HepG2 (cell line): ENCODE data around the gene MVK. TPM values are rescaled to one million over a fixed set of nuclear protein-coding genes. Genes with fewer than 3 reads are reported as not detected.

Source experiments
- ESRRA ChIP-seq: sonication (generic); formaldehyde crosslinking; IDR thresholded peaks from 2 replicates; pipeline ENCODE4 v1.5.1; 2020; ENCODE audit warnings: mild to moderate bottlenecking, low read depth, missing genetic modification reagents
- MYC ChIP-seq: sonication (generic); formaldehyde crosslinking; IDR thresholded peaks from 2 replicates; pipeline ENCODE4 v1.9.0; 2021; ENCODE audit warnings: missing genetic modification reagents, borderline replicate concordance
- ZNF768 ChIP-seq: sonication (generic); formaldehyde crosslinking; IDR thresholded peaks from 2 replicates; pipeline ENCODE4 v1.4.0; 2020; ENCODE audit warnings: missing genetic modification reagents
- polyA plus RNA-seq, 8 experiments: library from polyadenylated mRNA; depleted of rRNA in 3 of 8; stranded (reverse) in 7 of 8; unstranded in 1 of 8; fragments of >200 nt; fragmentation: Illumina TruSeq in 4 of 8; extraction: Trizol in 4 of 8; gene quantifications; 2 replicates each; pipeline versions ENCODE4 v1.2.1 to v1.2.3, GENCODE V29; 2011 to 2016; ENCODE audit warnings: low read depth in 4 of 8, missing spikeins in 1 of 8, mixed read lengths in 1 of 8; ENCODE audit not compliant: insufficient read depth in 1 of 8
- total RNA-seq, 5 experiments: library from RNA; depleted of rRNA; stranded (reverse); fragments of >200 nt; fragmentation: Illumina TruSeq; extraction: Trizol; gene quantifications; 2 replicates each; pipeline ENCODE4 v1.2.3, GENCODE V29; 2016; ENCODE audit warnings: low read depth in 1 of 5
- TF ChIP-seq, protein P1 (sequence below): sonication (generic); formaldehyde crosslinking; IDR thresholded peaks from 2 replicates; pipeline ENCODE4 v1.4.0; 2020; ENCODE audit warnings: missing genetic modification reagents, borderline replicate concordance
- TF ChIP-seq, protein P2 (sequence below): sonication (generic); formaldehyde crosslinking; IDR thresholded peaks from 2 replicates; pipeline ENCODE4 v1.8.1; 2022; ENCODE audit warnings: low read depth, mild to moderate bottlenecking, missing genetic modification reagents
- TF ChIP-seq, protein P3 (sequence below): sonication (generic); formaldehyde crosslinking; IDR thresholded peaks from 2 replicates; pipeline ENCODE4 v1.5.1; 2020; ENCODE audit warnings: mild to moderate bottlenecking, missing genetic modification reagents, moderate library complexity
- TF ChIP-seq, protein P4 (sequence below): sonication (generic); formaldehyde crosslinking; IDR thresholded peaks from 2 replicates; pipeline ENCODE4 v1.9.0; 2021; ENCODE audit warnings: missing genetic modification reagents, borderline replicate concordance
- TF ChIP-seq, protein P5 (sequence below): sonication (generic); formaldehyde crosslinking; IDR thresholded peaks from 2 replicates; pipeline ENCODE4 v1.4.0; 2020; ENCODE audit warnings: missing genetic modification reagents, mild to moderate bottlenecking, borderline replicate concordance

The MVK gene
- total and polyA plus RNA-seq, 2 of the 13 experiments (the other 11 are each of a cell fraction or from before 2014, with no cell fraction given) = 11.6 to 66.9 TPM

DNA sequence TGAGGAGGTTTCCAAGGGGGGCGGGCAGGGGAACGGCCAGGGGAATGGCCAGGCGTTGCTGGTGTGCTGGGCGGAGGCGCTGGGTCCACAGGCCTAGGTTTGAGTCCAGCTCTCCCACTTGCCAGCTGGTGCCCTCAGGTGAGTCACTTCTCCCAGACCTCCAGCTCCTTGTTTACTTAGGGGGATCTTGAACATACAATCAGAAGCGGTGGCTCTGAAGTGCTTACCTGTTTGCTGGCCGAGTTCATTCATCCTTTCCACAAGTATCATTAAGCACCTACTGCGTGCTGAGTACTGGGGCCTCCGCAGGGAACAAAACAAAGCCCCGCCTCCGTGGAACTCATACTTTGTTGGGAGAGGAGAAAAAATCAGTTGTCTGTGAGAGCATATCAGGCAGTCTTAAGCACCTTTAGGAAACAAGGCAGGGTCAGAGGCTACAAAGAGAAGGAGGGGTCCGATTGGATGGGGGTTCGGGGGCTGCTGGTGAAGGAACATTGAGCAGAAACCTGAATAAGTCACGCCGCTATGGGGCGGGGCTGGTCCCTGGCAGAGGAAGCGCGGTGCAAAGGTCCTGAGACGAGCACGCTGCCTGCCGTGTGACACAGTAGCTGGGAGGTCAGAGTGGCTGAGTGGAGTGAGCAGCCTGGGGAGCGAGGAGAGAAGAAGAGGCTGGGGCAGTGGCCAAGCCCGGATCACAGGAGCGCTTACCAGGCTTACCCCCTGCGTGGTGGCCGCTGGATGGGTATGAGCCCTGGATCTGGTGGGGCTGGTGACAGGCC is 15.1 kb downstream of the MVK start (continued):
- TF ChIP-seq, protein P1, sequence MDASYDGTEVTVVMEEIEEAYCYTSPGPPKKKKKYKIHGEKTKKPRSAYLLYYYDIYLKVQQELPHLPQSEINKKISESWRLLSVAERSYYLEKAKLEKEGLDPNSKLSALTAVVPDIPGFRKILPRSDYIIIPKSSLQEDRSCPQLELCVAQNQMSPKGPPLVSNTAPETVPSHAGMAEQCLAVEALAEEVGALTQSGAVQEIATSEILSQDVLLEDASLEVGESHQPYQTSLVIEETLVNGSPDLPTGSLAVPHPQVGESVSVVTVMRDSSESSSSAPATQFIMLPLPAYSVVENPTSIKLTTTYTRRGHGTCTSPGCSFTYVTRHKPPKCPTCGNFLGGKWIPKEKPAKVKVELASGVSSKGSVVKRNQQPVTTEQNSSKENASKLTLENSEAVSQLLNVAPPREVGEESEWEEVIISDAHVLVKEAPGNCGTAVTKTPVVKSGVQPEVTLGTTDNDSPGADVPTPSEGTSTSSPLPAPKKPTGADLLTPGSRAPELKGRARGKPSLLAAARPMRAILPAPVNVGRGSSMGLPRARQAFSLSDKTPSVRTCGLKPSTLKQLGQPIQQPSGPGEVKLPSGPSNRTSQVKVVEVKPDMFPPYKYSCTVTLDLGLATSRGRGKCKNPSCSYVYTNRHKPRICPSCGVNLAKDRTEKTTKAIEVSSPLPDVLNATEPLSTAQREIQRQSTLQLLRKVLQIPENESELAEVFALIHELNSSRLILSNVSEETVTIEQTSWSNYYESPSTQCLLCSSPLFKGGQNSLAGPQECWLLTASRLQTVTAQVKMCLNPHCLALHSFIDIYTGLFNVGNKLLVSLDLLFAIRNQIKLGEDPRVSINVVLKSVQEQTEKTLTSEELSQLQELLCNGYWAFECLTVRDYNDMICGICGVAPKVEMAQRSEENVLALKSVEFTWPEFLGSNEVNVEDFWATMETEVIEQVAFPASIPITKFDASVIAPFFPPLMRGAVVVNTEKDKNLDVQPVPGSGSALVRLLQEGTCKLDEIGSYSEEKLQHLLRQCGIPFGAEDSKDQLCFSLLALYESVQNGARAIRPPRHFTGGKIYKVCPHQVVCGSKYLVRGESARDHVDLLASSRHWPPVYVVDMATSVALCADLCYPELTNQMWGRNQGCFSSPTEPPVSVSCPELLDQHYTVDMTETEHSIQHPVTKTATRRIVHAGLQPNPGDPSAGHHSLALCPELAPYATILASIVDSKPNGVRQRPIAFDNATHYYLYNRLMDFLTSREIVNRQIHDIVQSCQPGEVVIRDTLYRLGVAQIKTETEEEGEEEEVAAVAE (CRISPR knock-in tag) = 0 out of 2 replicates have a peak, but pooled peaks have one; percentile 43
- peak; percentile 35; the same call in 1 of the 2 replicates for TF ChIP-seq ZNF768 (CRISPR knock-in tag)
- TF ChIP-seq, protein P2, sequence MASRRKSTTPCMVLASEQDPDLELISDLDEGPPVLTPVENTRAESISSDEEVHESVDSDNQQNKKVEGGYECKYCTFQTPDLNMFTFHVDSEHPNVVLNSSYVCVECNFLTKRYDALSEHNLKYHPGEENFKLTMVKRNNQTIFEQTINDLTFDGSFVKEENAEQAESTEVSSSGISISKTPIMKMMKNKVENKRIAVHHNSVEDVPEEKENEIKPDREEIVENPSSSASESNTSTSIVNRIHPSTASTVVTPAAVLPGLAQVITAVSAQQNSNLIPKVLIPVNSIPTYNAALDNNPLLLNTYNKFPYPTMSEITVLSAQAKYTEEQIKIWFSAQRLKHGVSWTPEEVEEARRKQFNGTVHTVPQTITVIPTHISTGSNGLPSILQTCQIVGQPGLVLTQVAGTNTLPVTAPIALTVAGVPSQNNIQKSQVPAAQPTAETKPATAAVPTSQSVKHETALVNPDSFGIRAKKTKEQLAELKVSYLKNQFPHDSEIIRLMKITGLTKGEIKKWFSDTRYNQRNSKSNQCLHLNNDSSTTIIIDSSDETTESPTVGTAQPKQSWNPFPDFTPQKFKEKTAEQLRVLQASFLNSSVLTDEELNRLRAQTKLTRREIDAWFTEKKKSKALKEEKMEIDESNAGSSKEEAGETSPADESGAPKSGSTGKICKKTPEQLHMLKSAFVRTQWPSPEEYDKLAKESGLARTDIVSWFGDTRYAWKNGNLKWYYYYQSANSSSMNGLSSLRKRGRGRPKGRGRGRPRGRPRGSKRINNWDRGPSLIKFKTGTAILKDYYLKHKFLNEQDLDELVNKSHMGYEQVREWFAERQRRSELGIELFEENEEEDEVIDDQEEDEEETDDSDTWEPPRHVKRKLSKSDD (CRISPR knock-in tag) = 0 out of 2 replicates have a peak, but pooled peaks have one; percentile 52
- TF ChIP-seq, protein P3, sequence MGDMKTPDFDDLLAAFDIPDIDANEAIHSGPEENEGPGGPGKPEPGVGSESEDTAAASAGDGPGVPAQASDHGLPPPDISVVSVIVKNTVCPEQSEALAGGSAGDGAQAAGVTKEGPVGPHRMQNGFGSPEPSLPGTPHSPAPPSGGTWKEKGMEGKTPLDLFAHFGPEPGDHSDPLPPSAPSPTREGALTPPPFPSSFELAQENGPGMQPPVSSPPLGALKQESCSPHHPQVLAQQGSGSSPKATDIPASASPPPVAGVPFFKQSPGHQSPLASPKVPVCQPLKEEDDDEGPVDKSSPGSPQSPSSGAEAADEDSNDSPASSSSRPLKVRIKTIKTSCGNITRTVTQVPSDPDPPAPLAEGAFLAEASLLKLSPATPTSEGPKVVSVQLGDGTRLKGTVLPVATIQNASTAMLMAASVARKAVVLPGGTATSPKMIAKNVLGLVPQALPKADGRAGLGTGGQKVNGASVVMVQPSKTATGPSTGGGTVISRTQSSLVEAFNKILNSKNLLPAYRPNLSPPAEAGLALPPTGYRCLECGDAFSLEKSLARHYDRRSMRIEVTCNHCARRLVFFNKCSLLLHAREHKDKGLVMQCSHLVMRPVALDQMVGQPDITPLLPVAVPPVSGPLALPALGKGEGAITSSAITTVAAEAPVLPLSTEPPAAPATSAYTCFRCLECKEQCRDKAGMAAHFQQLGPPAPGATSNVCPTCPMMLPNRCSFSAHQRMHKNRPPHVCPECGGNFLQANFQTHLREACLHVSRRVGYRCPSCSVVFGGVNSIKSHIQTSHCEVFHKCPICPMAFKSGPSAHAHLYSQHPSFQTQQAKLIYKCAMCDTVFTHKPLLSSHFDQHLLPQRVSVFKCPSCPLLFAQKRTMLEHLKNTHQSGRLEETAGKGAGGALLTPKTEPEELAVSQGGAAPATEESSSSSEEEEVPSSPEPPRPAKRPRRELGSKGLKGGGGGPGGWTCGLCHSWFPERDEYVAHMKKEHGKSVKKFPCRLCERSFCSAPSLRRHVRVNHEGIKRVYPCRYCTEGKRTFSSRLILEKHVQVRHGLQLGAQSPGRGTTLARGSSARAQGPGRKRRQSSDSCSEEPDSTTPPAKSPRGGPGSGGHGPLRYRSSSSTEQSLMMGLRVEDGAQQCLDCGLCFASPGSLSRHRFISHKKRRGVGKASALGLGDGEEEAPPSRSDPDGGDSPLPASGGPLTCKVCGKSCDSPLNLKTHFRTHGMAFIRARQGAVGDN (CRISPR knock-in tag) = peak; percentile 81
- TF ChIP-seq, protein P4, sequence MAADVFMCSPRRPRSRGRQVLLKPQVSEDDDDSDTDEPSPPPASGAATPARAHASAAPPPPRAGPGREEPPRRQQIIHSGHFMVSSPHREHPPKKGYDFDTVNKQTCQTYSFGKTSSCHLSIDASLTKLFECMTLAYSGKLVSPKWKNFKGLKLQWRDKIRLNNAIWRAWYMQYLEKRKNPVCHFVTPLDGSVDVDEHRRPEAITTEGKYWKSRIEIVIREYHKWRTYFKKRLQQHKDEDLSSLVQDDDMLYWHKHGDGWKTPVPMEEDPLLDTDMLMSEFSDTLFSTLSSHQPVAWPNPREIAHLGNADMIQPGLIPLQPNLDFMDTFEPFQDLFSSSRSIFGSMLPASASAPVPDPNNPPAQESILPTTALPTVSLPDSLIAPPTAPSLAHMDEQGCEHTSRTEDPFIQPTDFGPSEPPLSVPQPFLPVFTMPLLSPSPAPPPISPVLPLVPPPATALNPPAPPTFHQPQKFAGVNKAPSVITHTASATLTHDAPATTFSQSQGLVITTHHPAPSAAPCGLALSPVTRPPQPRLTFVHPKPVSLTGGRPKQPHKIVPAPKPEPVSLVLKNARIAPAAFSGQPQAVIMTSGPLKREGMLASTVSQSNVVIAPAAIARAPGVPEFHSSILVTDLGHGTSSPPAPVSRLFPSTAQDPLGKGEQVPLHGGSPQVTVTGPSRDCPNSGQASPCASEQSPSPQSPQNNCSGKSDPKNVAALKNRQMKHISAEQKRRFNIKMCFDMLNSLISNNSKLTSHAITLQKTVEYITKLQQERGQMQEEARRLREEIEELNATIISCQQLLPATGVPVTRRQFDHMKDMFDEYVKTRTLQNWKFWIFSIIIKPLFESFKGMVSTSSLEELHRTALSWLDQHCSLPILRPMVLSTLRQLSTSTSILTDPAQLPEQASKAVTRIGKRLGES (CRISPR knock-in tag) = no peak
- TF ChIP-seq, protein P5, sequence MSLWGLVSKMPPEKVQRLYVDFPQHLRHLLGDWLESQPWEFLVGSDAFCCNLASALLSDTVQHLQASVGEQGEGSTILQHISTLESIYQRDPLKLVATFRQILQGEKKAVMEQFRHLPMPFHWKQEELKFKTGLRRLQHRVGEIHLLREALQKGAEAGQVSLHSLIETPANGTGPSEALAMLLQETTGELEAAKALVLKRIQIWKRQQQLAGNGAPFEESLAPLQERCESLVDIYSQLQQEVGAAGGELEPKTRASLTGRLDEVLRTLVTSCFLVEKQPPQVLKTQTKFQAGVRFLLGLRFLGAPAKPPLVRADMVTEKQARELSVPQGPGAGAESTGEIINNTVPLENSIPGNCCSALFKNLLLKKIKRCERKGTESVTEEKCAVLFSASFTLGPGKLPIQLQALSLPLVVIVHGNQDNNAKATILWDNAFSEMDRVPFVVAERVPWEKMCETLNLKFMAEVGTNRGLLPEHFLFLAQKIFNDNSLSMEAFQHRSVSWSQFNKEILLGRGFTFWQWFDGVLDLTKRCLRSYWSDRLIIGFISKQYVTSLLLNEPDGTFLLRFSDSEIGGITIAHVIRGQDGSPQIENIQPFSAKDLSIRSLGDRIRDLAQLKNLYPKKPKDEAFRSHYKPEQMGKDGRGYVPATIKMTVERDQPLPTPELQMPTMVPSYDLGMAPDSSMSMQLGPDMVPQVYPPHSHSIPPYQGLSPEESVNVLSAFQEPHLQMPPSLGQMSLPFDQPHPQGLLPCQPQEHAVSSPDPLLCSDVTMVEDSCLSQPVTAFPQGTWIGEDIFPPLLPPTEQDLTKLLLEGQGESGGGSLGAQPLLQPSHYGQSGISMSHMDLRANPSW (CRISPR knock-in tag) = no peak
- TF ChIP-seq MYC (CRISPR knock-in tag) = peak; percentile 72; the same call in 1 of the 2 replicates
- TF ChIP-seq ESRRA (CRISPR knock-in tag) = peak; percentile 36; the same call in 1 of the 2 replicates
